ENCODE data around the gene CD2BP2.
"Not testable (repeated sequence)": the region's sequence is repeated elsewhere in the genome, so short reads cannot be mapped to it uniquely, and the experiment has no call there.

The CD2BP2 gene

GRCh38 chr16:30351586-30352419 is 3.3 kb downstream of the CD2BP2 start:
- DNase-seq (no peak), ATAC-seq (replicated peaks) (no peak)
- H3K27me3 Mint-ChIP-seq, result no peaks in the 10 kb centered on the region
- peak overlapping the region in 1 of 2 donors; percentile 44 for H3K4me3 Mint-ChIP-seq
- peaks cover 53% of the 10 kb centered on the region for H3K36me3 Mint-ChIP-seq (ENCODE audit: insufficient read depth)
- H3K4me1 Mint-ChIP-seq (ENCODE audit: low read depth in 2 of 2), result peaks cover 45 to 48% of the 10 kb centered on the region in 2 donors
- H3K27ac Mint-ChIP-seq, result peak overlapping the region; percentile 84 to 86
- no peaks in the 10 kb centered on the region for H3K9me3 Mint-ChIP-seq

DNA sequence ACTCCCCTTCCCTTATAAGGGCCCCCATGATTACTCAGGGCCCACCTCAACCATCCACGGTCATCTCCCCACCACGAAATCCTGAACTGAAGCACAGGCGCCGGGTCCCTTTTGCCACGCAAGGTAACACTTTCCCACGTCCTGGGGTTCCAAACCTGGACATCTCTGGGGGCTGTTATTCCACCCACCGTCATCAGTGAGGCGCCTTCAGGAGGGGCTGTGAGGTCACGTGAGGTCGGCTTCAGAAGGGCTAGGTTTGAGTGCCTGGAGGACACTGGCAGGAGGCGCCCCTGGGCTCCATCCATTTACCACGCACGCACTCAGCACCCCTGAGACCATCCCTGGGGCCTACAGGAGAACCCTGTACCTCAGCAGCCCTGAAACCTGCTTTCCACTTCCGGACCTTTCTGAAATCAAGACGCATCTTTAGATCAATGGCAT is 4.1 kb downstream of the CD2BP2 start:
- Mint-ChIP-seq H3K27me3 (no peaks in the 10 kb centered on the region), H3K9me3 (no peaks in the 10 kb centered on the region), H3K4me1 (ENCODE audit: low read depth in 2 of 2) (peaks cover 41 to 44% of the 10 kb centered on the region in 2 donors), H3K4me3 (peak overlapping the region; percentile 38 to 56), H3K36me3 (ENCODE audit: insufficient read depth) (peaks cover 48% of the 10 kb centered on the region), H3K27ac (peak overlapping the region; percentile 84 to 86)
- no peak for ATAC-seq (replicated peaks)
- no peak for DNase-seq

DNA sequence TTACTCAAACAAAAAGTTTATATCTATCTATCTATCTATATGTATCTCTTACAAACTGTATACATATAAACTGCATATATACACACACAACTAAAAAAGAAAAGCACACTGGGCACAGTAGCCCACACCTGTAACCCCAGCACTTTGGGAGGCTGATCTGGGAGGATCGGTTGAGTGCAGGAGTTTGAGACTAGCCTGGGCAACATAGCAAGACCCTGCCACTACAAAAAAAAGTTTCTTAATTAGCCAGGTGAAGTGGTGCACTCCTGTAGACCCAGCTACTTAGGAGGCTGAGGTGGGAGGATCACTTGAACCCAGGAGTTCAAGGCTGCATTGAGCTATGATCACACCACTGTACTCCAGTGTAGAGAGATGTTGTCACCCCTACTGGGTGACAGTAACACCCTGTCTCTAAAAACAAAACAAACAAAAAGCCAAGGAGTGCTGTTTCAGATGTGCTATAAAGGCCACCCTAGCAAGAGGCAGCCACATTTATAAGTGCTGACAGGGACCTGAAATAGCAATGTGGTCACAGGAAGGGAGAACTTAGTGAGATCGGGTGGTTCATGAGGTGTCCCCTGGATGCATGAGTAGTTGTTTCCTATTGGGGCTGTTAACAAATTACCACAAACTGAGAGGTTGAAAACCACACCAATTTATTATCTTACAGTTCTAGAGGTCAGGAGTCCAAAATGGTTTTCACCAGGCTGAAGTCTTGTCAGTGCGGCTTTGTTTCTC is 4.8 kb downstream of the CD2BP2 start:
- Mint-ChIP-seq H3K4me1 (ENCODE audit: low read depth in 2 of 2) (peaks cover 38% of the 10 kb centered on the region in 2 donors), H3K36me3 (ENCODE audit: insufficient read depth) (peaks cover 45% of the 10 kb centered on the region)
- ATAC-seq (replicated peaks), result peak; percentile 63

DNA sequence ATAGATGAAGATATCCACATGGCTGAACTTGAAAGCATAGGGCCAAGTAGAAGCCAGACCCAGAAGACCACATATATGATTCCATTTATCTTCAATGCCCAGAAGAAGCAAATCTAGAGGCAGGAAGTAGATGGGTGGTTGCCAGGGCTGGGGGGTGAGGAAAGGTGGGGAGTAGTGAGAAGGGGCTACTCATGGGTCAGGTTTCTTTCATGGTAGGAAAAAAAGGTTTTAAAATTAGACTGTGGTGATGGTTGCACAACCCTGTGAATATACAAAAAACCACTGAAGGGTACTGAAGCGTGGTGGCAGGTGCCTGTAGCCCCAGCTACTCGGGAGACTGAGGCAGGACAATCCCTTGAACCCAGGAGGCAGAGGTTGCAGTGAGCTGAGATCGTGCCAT is 5.4 kb downstream of the CD2BP2 start:
- Mint-ChIP-seq H3K36me3 (ENCODE audit: insufficient read depth) (peaks cover 39% of the 10 kb centered on the region), H3K27me3 (no peaks in the 10 kb centered on the region), H3K27ac (peak overlapping the region; percentile 84 to 86), H3K4me3 (peak overlapping the region; percentile 15 to 56), H3K4me1 (ENCODE audit: low read depth in 2 of 2) (peaks cover 34 to 38% of the 10 kb centered on the region in 2 donors), H3K9me3 (no peaks in the 10 kb centered on the region)
- ATAC-seq (replicated peaks) (peak; percentile 6), DNase-seq (no peak)

More for the DNA sequence above, 4.8 kb downstream of the CD2BP2 start:
- Mint-ChIP-seq H3K9me3 (no peaks in the 10 kb centered on the region), H3K27me3 (no peaks in the 10 kb centered on the region), H3K4me3 (peak overlapping the region in 1 of 2 donors; percentile 56), H3K27ac (peak overlapping the region; percentile 84 to 86)
- DNase-seq, result no peak

GRCh38 chr16:30348929-30349328 is 6.2 kb downstream of the CD2BP2 start:
- Mint-ChIP-seq H3K36me3 (ENCODE audit: insufficient read depth) (peaks cover 38% of the 10 kb centered on the region), H3K27me3 (no peaks in the 10 kb centered on the region), H3K4me1 (ENCODE audit: low read depth in 2 of 2) (peaks cover 28 to 30% of the 10 kb centered on the region in 2 donors), H3K9me3 (no peaks in the 10 kb centered on the region), H3K27ac (peak overlapping the region; percentile 84 to 86), H3K4me3 (no peak overlapping the region)
- DNase-seq, result no peak
- ATAC-seq (replicated peaks), result no peak

GRCh38 chr16:30348113-30348512 is 7.0 kb downstream of the CD2BP2 start:
- peaks cover 29% of the 10 kb centered on the region for H3K36me3 Mint-ChIP-seq (ENCODE audit: insufficient read depth)
- H3K4me1 Mint-ChIP-seq (ENCODE audit: low read depth in 2 of 2), result peaks cover 23 to 26% of the 10 kb centered on the region in 2 donors
- no peaks in the 10 kb centered on the region for H3K9me3 Mint-ChIP-seq
- no peak overlapping the region for H3K27ac Mint-ChIP-seq
- ATAC-seq (replicated peaks), result no peak
- H3K27me3 Mint-ChIP-seq, result no peaks in the 10 kb centered on the region
- H3K4me3 Mint-ChIP-seq, result no peak overlapping the region
- no peak for DNase-seq

- Mint-ChIP-seq H3K27ac (peak overlapping the region in 1 of 2 donors; percentile 69), H3K4me3 (peak overlapping the region in 1 of 2 donors; percentile 8), H3K27me3 (no peaks in the 10 kb centered on the region), H3K36me3 (ENCODE audit: insufficient read depth) (peaks cover 20% of the 10 kb centered on the region), H3K4me1 (ENCODE audit: low read depth in 2 of 2) (peaks cover 18 to 21% of the 10 kb centered on the region in 2 donors), H3K9me3 (no peaks in the 10 kb centered on the region)
- ATAC-seq (replicated peaks) (no peak), DNase-seq (no peak)
Observed at GRCh38 chr16:30346286-30346685, 8.8 kb downstream of the CD2BP2 start.

- not testable (repeated sequence) for H3K27me3 Mint-ChIP-seq; H3K27ac Mint-ChIP-seq; H3K4me1 Mint-ChIP-seq (ENCODE audit: low read depth in 2 of 2); H3K36me3 Mint-ChIP-seq (ENCODE audit: insufficient read depth); ATAC-seq (replicated peaks); DNase-seq; H3K9me3 Mint-ChIP-seq; H3K4me3 Mint-ChIP-seq
Observed at GRCh38 chr16:30343491-30343820, 11.7 kb downstream of the CD2BP2 start.

GRCh38 chr16:30342751-30343490 is 12.2 kb downstream of the CD2BP2 start:
- H3K4me3 Mint-ChIP-seq, result no peak overlapping the region
- H3K4me1 Mint-ChIP-seq (ENCODE audit: low read depth in 2 of 2), result peaks cover 0 to 3% of the 10 kb centered on the region in 2 donors

GRCh38 chr16:30341971-30342370 is 13.1 kb downstream of the CD2BP2 start:
- H3K9me3 Mint-ChIP-seq; H3K4me1 Mint-ChIP-seq (ENCODE audit: low read depth in 2 of 2); H3K36me3 Mint-ChIP-seq (ENCODE audit: insufficient read depth); ATAC-seq (replicated peaks); H3K27me3 Mint-ChIP-seq; H3K4me3 Mint-ChIP-seq; H3K27ac Mint-ChIP-seq; DNase-seq: not testable (repeated sequence)

More at GRCh38 chr16:30342751-30343490, 12.2 kb downstream of the CD2BP2 start:
- Mint-ChIP-seq H3K27ac (no peak overlapping the region), H3K9me3 (no peaks in the 10 kb centered on the region), H3K36me3 (ENCODE audit: insufficient read depth) (peaks cover 3% of the 10 kb centered on the region), H3K27me3 (no peaks in the 10 kb centered on the region)
- DNase-seq (no peak), ATAC-seq (replicated peaks) (no peak)

GRCh38 chr16:30340621-30341020 is 14.5 kb downstream of the CD2BP2 start:
- ATAC-seq (replicated peaks), result no peak
- Mint-ChIP-seq H3K4me1 (ENCODE audit: low read depth in 2 of 2) (peaks cover 7 to 8% of the 10 kb centered on the region in 2 donors), H3K9me3 (no peaks in the 10 kb centered on the region), H3K27ac (no peak overlapping the region), H3K27me3 (no peaks in the 10 kb centered on the region), H3K4me3 (no peak overlapping the region), H3K36me3 (ENCODE audit: insufficient read depth) (peaks cover 6% of the 10 kb centered on the region)
- no peak for DNase-seq

DNA sequence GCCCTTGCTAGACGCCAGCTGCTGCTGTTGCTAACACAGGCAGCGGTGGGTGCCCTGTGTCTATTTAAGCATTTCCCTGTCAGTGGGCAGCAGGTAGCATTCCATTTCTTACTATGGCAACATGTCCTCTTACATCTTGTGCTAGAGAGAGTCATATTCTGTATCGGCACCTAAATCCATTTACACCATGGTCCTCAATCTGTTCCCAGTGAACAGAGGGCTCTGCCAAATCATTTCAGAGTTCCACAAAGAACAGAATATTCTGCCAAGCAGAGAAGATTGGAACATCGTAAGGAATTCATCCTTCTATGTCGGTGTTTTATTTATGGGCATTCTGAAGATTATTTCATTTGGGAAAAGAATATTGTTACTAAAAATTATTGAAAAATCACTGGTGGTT is 16.4 kb downstream of the CD2BP2 start:
- H3K36me3 Mint-ChIP-seq (ENCODE audit: insufficient read depth), result peaks cover 15% of the 10 kb centered on the region
- not testable (repeated sequence) for ATAC-seq (replicated peaks); DNase-seq; H3K4me3 Mint-ChIP-seq; H3K27me3 Mint-ChIP-seq; H3K9me3 Mint-ChIP-seq; H3K27ac Mint-ChIP-seq
- peaks cover 9 to 12% of the 10 kb centered on the region in 2 donors for H3K4me1 Mint-ChIP-seq (ENCODE audit: low read depth in 2 of 2)

GRCh38 chr16:30337964-30338357 is 17.1 kb downstream of the CD2BP2 start:
- DNase-seq; H3K27me3 Mint-ChIP-seq; ATAC-seq (replicated peaks); H3K27ac Mint-ChIP-seq; H3K9me3 Mint-ChIP-seq; H3K4me3 Mint-ChIP-seq: not testable (repeated sequence)
- Mint-ChIP-seq H3K36me3 (ENCODE audit: insufficient read depth) (peaks cover 15% of the 10 kb centered on the region), H3K4me1 (ENCODE audit: low read depth in 2 of 2) (peaks cover 9 to 12% of the 10 kb centered on the region in 2 donors)
